ENCODE measurements around the gene CFAP70.

Gene CFAP70

DNA sequence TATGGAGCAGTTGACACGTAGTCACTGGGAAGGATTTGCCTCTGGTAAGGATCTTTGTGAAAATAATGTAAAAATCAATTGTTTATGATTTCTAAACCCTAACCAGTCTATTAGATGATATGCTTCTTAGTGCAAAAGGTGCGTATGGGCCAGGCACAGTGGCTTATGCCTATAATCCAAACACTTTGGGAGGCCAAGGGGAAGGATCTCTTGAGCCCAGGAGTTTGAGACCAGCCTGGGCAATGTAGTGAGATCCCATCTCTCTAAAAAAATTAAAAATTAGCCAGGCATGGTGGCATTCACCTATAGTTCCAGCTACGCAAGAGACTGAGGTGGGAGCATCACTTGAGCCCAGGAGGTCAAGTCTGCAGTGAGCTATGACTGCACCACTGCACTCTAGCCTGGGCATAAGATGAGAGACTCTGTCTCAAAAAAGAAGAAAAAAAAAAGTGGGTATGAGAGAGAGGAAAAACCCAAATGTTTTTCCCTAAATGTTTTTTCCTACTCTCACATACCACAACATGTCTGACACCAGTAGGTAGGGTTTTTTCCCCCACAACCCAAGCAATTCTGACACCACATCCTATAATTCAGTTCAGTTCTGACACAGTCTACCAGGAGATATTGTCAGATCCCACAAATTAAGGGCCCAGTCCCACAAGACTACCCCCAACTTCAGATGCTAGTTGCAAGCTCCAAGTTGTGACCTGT is 148.1 kb downstream of the CFAP70 start:
- DNase-seq, result no peak

- no peak for DNase-seq
These were observed 149.0 kb downstream of the CFAP70 start for GRCh38 chr10:73209705-73210104.

- DNase-seq, result no peak
These were observed 150.8 kb downstream of the CFAP70 start for GRCh38 chr10:73207883-73208282.

- no peak for DNase-seq
These were observed 152.3 kb downstream of the CFAP70 start for GRCh38 chr10:73206385-73206784.

GRCh38 chr10:73205890-73206289 is 152.8 kb downstream of the CFAP70 start:
- DNase-seq, result no peak

GRCh38 chr10:73205081-73205480 is 153.6 kb downstream of the CFAP70 start:
- no peak for DNase-seq

Data from CD4-positive, alpha-beta T cell treated with Interferon alpha-2 for 1 hour (primary cell).